ENCODE results near the gene CGREF1. TPM values are rescaled to one million over a fixed set of nuclear protein-coding genes. Genes with fewer than 3 reads are reported as not detected.
"Not testable (repeated sequence)": the region's sequence is repeated elsewhere in the genome, so short reads cannot be mapped to it uniquely, and the experiment has no call there.

Gene CGREF1
- total and polyA plus RNA-seq, 7 experiments from 2014 or later: 0.34 to 3.5 (median 0.52) TPM; not detected in 1

- intact Hi-C loops (cut with micrococcal nuclease): loop anchor here in 1 of 2 donors (2.0 kb wide), 1 partner anchor 71 kb away; the partner anchor contains the start of gene AGBL5
- H3K4me3 ChIP-seq (ENCODE audit: low read length): no peak overlapping the region
Observed at GRCh38 chr2:27121906-27122305, 3.0 kb upstream of the CGREF1 start.

DNA sequence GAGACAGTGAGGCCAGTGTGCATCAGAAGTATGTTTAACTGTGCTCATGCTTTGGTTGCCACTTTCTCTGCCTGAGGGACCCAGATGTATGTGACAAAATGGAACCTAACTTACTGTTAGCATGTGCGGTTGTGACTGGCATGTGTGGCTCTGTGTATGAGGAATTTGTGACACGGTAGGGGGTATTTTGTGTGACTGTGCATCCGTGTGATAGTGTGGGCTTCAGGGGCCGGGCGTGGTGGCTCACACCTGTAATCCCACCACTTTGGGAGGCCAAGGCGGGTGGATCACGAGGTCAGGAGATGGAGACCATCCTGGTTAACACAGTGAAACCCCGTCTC is 372 bp upstream of the CGREF1 start:
- H3K36me3 Mint-ChIP-seq; ATAC-seq; intact Hi-C loops (cut with micrococcal nuclease); POLR2A ChIA-PET; H3K36me3 ChIP-seq (ENCODE audit: control insufficient read depth in 2 of 3, insufficient read depth in 3 of 3, low read length in 3 of 3); H3K9me3 ChIP-seq (ENCODE audit: control insufficient read depth in 2 of 3, low read length in 3 of 3); CTCF ChIA-PET; DNase-seq; H3K9me3 Mint-ChIP-seq; H3K27me3 ChIP-seq (ENCODE audit: control insufficient read depth in 2 of 2, insufficient read depth in 2 of 2, low read length in 2 of 2); H3K27ac ChIP-seq (ENCODE audit: low read depth, low read length): not testable (repeated sequence)
- H3K4me1 Mint-ChIP-seq: peaks cover 10 to 30% (median 20%) of the 10 kb centered on the region in 7 donors
- peak overlapping the region in 2 of 9 donors; percentile 36 to 68 for H3K27ac Mint-ChIP-seq
- peaks cover 10 to 11% of the 10 kb centered on the region in 2 donors for H3K4me1 ChIP-seq (ENCODE audit: control insufficient read depth in 2 of 2, insufficient read depth in 2 of 2, low read length in 2 of 2)
- H3K4me3 ChIP-seq (ENCODE audit: low read length): peak overlapping the region; percentile 44
- H3K4me3 Mint-ChIP-seq: peak overlapping the region; percentile 61 to 89 (median 80)
- peaks cover 12 to 58% (median 23%) of the 10 kb centered on the region in 5 donors for H3K27me3 Mint-ChIP-seq

More at GRCh38 chr2:27121906-27122305, 3.0 kb upstream of the CGREF1 start:
- H3K9me3 Mint-ChIP-seq: peaks cover 0 to 3% (median 0%) of the 10 kb centered on the region in 11 donors
- ATAC-seq (no peak), DNase-seq (no peak)
- Histone ChIP-seq H3K27me3 (ENCODE audit: control insufficient read depth in 2 of 2, insufficient read depth in 2 of 2, low read length in 2 of 2) (peaks cover 0 to 3% of the 10 kb centered on the region in 2 donors), H3K36me3 (ENCODE audit: control insufficient read depth in 2 of 3, insufficient read depth in 3 of 3, low read length in 3 of 3) (no peaks in the 10 kb centered on the region), H3K9me3 (ENCODE audit: control insufficient read depth in 2 of 3, low read length in 3 of 3) (no peaks in the 10 kb centered on the region), H3K27ac (ENCODE audit: low read depth, low read length) (no peak overlapping the region), H3K4me1 (ENCODE audit: control insufficient read depth in 2 of 2, insufficient read depth in 2 of 2, low read length in 2 of 2) (peaks cover 10 to 11% of the 10 kb centered on the region in 2 donors)
- peaks cover 10 to 30% (median 20%) of the 10 kb centered on the region in 7 donors for H3K4me1 Mint-ChIP-seq
- H3K27me3 Mint-ChIP-seq: peaks cover 12 to 56% (median 19%) of the 10 kb centered on the region in 5 donors
- CTCF ChIA-PET: no interaction called here
- H3K27ac Mint-ChIP-seq: peak overlapping the region in 1 of 9 donors; percentile 87
- peak overlapping the region in 6 of 10 donors; percentile 0 to 83 (median 22) for H3K4me3 Mint-ChIP-seq
- POLR2A ChIA-PET: no interaction called here
- peaks cover 0 to 4% (median 0%) of the 10 kb centered on the region in 5 donors for H3K36me3 Mint-ChIP-seq

GRCh38 chr2:27117995-27118524 is 868 bp downstream of the CGREF1 start:
- CTCF ChIA-PET: no interaction called here
- no peak overlapping the region for H3K4me3 ChIP-seq (ENCODE audit: low read length)

GRCh38 chr2:27115519-27115918 is 3.4 kb downstream of the CGREF1 start:
- Histone ChIP-seq H3K4me3 (ENCODE audit: low read length) (no peak overlapping the region), H3K36me3 (ENCODE audit: control insufficient read depth in 2 of 3, insufficient read depth in 3 of 3, low read length in 3 of 3) (no peaks in the 10 kb centered on the region), H3K9me3 (ENCODE audit: control insufficient read depth in 2 of 3, low read length in 3 of 3) (no peaks in the 10 kb centered on the region), H3K27me3 (ENCODE audit: control insufficient read depth in 2 of 2, insufficient read depth in 2 of 2, low read length in 2 of 2) (peaks cover 0 to 3% of the 10 kb centered on the region in 2 donors), H3K27ac (ENCODE audit: low read depth, low read length) (no peak overlapping the region), H3K4me1 (ENCODE audit: control insufficient read depth in 2 of 2, insufficient read depth in 2 of 2, low read length in 2 of 2) (peaks cover 0 to 10% of the 10 kb centered on the region in 2 donors)
- ATAC-seq (no peak), DNase-seq (no peak)
- POLR2A ChIA-PET: no interaction called here
- peaks cover 0 to 4% (median 0%) of the 10 kb centered on the region in 5 donors for H3K36me3 Mint-ChIP-seq
- peak overlapping the region in 1 of 9 donors; percentile 26 for H3K27ac Mint-ChIP-seq
- H3K4me3 Mint-ChIP-seq: no peak overlapping the region
- H3K27me3 Mint-ChIP-seq: peaks cover 12 to 33% (median 23%) of the 10 kb centered on the region in 5 donors
- H3K9me3 Mint-ChIP-seq: peaks cover 0 to 3% (median 0%) of the 10 kb centered on the region in 11 donors
- intact Hi-C loops (cut with micrococcal nuclease): no loop called here
- CTCF ChIA-PET: interaction anchor here (0.7 kb wide), 1 partner anchor 34 kb away, joined by 5 read pairs; no protein-coding TSS in a partner anchor
- peaks cover 0 to 11% (median 8%) of the 10 kb centered on the region in 7 donors for H3K4me1 Mint-ChIP-seq

More at GRCh38 chr2:27117995-27118524, 868 bp downstream of the CGREF1 start:
- DNase-seq: no peak
- peaks cover 0 to 3% (median 0%) of the 10 kb centered on the region in 11 donors for H3K9me3 Mint-ChIP-seq
- no peak overlapping the region for H3K27ac Mint-ChIP-seq
- POLR2A ChIA-PET: no interaction called here
- H3K4me1 ChIP-seq (ENCODE audit: control insufficient read depth in 2 of 2, insufficient read depth in 2 of 2, low read length in 2 of 2): peaks cover 4 to 10% of the 10 kb centered on the region in 2 donors
- H3K36me3 ChIP-seq (ENCODE audit: control insufficient read depth in 2 of 3, insufficient read depth in 3 of 3, low read length in 3 of 3): no peaks in the 10 kb centered on the region
- H3K4me3 Mint-ChIP-seq: peak overlapping the region in 8 of 10 donors; percentile 16 to 83 (median 39)
- peaks cover 6 to 22% (median 16%) of the 10 kb centered on the region in 7 donors for H3K4me1 Mint-ChIP-seq
- intact Hi-C loops (cut with micrococcal nuclease): no loop called here
- peaks cover 12 to 54% (median 23%) of the 10 kb centered on the region in 5 donors for H3K27me3 Mint-ChIP-seq
- peaks cover 0 to 3% of the 10 kb centered on the region in 2 donors for H3K27me3 ChIP-seq (ENCODE audit: control insufficient read depth in 2 of 2, insufficient read depth in 2 of 2, low read length in 2 of 2)
- peaks cover 0 to 4% (median 0%) of the 10 kb centered on the region in 5 donors for H3K36me3 Mint-ChIP-seq
- ATAC-seq: no peak
- no peak overlapping the region for H3K27ac ChIP-seq (ENCODE audit: low read depth, low read length)
- H3K9me3 ChIP-seq (ENCODE audit: control insufficient read depth in 2 of 3, low read length in 3 of 3): no peaks in the 10 kb centered on the region

- DNase-seq; H3K36me3 Mint-ChIP-seq; H3K27me3 ChIP-seq (ENCODE audit: control insufficient read depth in 2 of 2, insufficient read depth in 2 of 2, low read length in 2 of 2); ATAC-seq; H3K27ac ChIP-seq (ENCODE audit: low read depth, low read length); H3K27ac Mint-ChIP-seq; H3K9me3 ChIP-seq (ENCODE audit: control insufficient read depth in 2 of 3, low read length in 3 of 3); POLR2A ChIA-PET; H3K4me3 ChIP-seq (ENCODE audit: low read length); H3K4me3 Mint-ChIP-seq; CTCF ChIA-PET; H3K9me3 Mint-ChIP-seq; H3K36me3 ChIP-seq (ENCODE audit: control insufficient read depth in 2 of 3, insufficient read depth in 3 of 3, low read length in 3 of 3); H3K4me1 ChIP-seq (ENCODE audit: control insufficient read depth in 2 of 2, insufficient read depth in 2 of 2, low read length in 2 of 2); intact Hi-C loops (cut with micrococcal nuclease); H3K4me1 Mint-ChIP-seq: not testable (repeated sequence)
- H3K27me3 Mint-ChIP-seq: peaks cover 0 to 24% (median 4%) of the 10 kb centered on the region in 5 donors
Observed at GRCh38 chr2:27111392-27112078, 7.4 kb downstream of the CGREF1 start.

DNA sequence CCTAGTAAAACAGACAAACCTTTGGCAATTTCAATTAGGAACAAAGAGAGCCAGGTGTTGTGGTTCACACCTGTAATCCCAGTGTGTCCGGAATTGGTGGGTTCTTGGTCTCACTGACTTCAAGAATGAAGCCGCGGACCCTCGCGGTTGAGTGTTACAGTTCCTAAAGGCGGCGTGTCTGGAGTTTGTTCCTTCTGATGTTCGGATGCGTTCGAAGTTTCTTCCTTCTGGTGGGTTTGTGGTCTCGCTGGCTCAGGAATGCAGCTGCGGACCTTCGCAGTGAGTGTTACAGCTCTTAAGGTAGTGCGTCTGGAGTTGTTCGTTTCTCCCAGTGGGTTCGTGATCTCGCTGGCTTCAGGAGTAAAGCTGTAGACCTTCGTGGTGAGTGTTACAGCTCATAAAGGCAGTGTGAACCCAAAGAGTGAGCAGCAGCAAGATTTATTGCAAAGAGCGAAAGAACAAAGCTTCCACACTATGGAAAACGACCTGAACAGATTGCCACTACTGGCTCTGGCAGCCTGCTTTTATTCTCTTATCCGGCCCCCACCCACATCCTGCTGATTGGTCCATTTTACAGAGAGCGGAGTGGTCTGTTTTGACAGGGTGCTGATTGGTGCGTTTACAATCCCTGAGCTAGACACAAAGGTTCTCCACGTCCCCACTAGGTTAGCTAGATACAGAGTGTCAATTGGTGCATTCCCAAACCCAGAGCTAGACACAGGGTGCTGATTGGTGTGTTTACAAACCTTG is 8.2 kb downstream of the CGREF1 start:
- intact Hi-C loops (cut with micrococcal nuclease); H3K9me3 Mint-ChIP-seq; DNase-seq; H3K4me3 Mint-ChIP-seq; H3K36me3 ChIP-seq (ENCODE audit: control insufficient read depth in 2 of 3, insufficient read depth in 3 of 3, low read length in 3 of 3); CTCF ChIA-PET; H3K27me3 ChIP-seq (ENCODE audit: control insufficient read depth in 2 of 2, insufficient read depth in 2 of 2, low read length in 2 of 2); H3K36me3 Mint-ChIP-seq; ATAC-seq; H3K9me3 ChIP-seq (ENCODE audit: control insufficient read depth in 2 of 3, low read length in 3 of 3); H3K4me1 Mint-ChIP-seq; H3K4me3 ChIP-seq (ENCODE audit: low read length); H3K27ac ChIP-seq (ENCODE audit: low read depth, low read length); POLR2A ChIA-PET; H3K4me1 ChIP-seq (ENCODE audit: control insufficient read depth in 2 of 2, insufficient read depth in 2 of 2, low read length in 2 of 2); H3K27ac Mint-ChIP-seq: not testable (repeated sequence)
- H3K27me3 Mint-ChIP-seq: peaks cover 0 to 24% (median 4%) of the 10 kb centered on the region in 5 donors

Data from naive thymus-derived CD4-positive, alpha-beta T cell (primary cell).